ENCODE measurements around the gene GLI3.

GLI3 gene

GRCh38 chr7:42161719-42162118 lies 75.3 kb downstream of the GLI3 start:
- TF ChIP-seq CTCF (IDR thresholded peaks at IDR 0.05; ENCODE audit: low read depth, low read length) (no peak), EZH2phosphoT487 (IDR thresholded peaks at IDR 0.05; ENCODE audit: low read depth) (no peak)
- Histone ChIP-seq H3K27ac (ENCODE audit: low read length) (no peak overlapping the region), H4K20me1 (ENCODE audit: insufficient read depth, low read length) (no peaks in the 10 kb centered on the region), H3K36me3 (replicated peaks; ENCODE audit: low read depth, low read length) (no peaks in the 10 kb centered on the region), H3K27me3 (ENCODE audit: low read depth, low read length) (no peaks in the 10 kb centered on the region), H3K79me2 (ENCODE audit: low read length) (no peaks in the 10 kb centered on the region), H3K4me2 (ENCODE audit: low read length) (no peak overlapping the region), H3K4me3 (ENCODE audit: low read length) (no peak overlapping the region), H3K9ac (ENCODE audit: low read length) (no peak overlapping the region), H3K9me3 (ENCODE audit: insufficient read depth, low read length) (no peaks in the 10 kb centered on the region), H2AFZ (ENCODE audit: low read depth, low read length) (no peak overlapping the region), H3K4me1 (ENCODE audit: low read length) (no peaks in the 10 kb centered on the region)

GRCh38 chr7:42161110-42161509 lies 75.9 kb downstream of the GLI3 start:
- Histone ChIP-seq H3K4me1 (ENCODE audit: low read length) (no peaks in the 10 kb centered on the region), H3K27ac (ENCODE audit: low read length) (no peak overlapping the region), H3K27me3 (ENCODE audit: low read depth, low read length) (no peaks in the 10 kb centered on the region), H2AFZ (ENCODE audit: low read depth, low read length) (no peak overlapping the region), H3K9ac (ENCODE audit: low read length) (no peak overlapping the region), H3K9me3 (ENCODE audit: insufficient read depth, low read length) (no peaks in the 10 kb centered on the region), H3K4me3 (ENCODE audit: low read length) (no peak overlapping the region), H3K4me2 (ENCODE audit: low read length) (no peak overlapping the region), H3K36me3 (replicated peaks; ENCODE audit: low read depth, low read length) (no peaks in the 10 kb centered on the region), H3K79me2 (ENCODE audit: low read length) (no peaks in the 10 kb centered on the region), H4K20me1 (ENCODE audit: insufficient read depth, low read length) (no peaks in the 10 kb centered on the region)
- no peak for TF ChIP-seq EZH2phosphoT487 (IDR thresholded peaks at IDR 0.05; ENCODE audit: low read depth)
- TF ChIP-seq CTCF (IDR thresholded peaks at IDR 0.05; ENCODE audit: low read depth, low read length): no peak

- Histone ChIP-seq H3K79me2 (ENCODE audit: low read length) (no peaks in the 10 kb centered on the region), H3K4me3 (ENCODE audit: low read length) (no peak overlapping the region), H4K20me1 (ENCODE audit: insufficient read depth, low read length) (no peaks in the 10 kb centered on the region), H3K27ac (ENCODE audit: low read length) (no peak overlapping the region), H3K36me3 (replicated peaks; ENCODE audit: low read depth, low read length) (no peaks in the 10 kb centered on the region), H2AFZ (ENCODE audit: low read depth, low read length) (no peak overlapping the region), H3K9me3 (ENCODE audit: insufficient read depth, low read length) (no peaks in the 10 kb centered on the region), H3K9ac (ENCODE audit: low read length) (no peak overlapping the region), H3K4me1 (ENCODE audit: low read length) (no peaks in the 10 kb centered on the region), H3K4me2 (ENCODE audit: low read length) (no peak overlapping the region), H3K27me3 (ENCODE audit: low read depth, low read length) (no peaks in the 10 kb centered on the region)
- TF ChIP-seq CTCF (IDR thresholded peaks at IDR 0.05; ENCODE audit: low read depth, low read length) (no peak), EZH2phosphoT487 (IDR thresholded peaks at IDR 0.05; ENCODE audit: low read depth) (no peak)
These were observed 77.9 kb downstream of the GLI3 start for GRCh38 chr7:42159130-42159529.

GRCh38 chr7:42156967-42157721 lies 79.9 kb downstream of the GLI3 start:
- H3K9me3 ChIP-seq (ENCODE audit: insufficient read depth, low read length): no peaks in the 10 kb centered on the region
- H3K36me3 ChIP-seq (replicated peaks; ENCODE audit: low read depth, low read length): no peaks in the 10 kb centered on the region
- no peak overlapping the region for H3K4me3 ChIP-seq (ENCODE audit: low read length)
- no peaks in the 10 kb centered on the region for H4K20me1 ChIP-seq (ENCODE audit: insufficient read depth, low read length)
- no peak overlapping the region for H2AFZ ChIP-seq (ENCODE audit: low read depth, low read length)
- no peak overlapping the region for H3K4me2 ChIP-seq (ENCODE audit: low read length)
- H3K79me2 ChIP-seq (ENCODE audit: low read length): no peaks in the 10 kb centered on the region
- no peaks in the 10 kb centered on the region for H3K4me1 ChIP-seq (ENCODE audit: low read length)
- no peaks in the 10 kb centered on the region for H3K27me3 ChIP-seq (ENCODE audit: low read depth, low read length)
- no peak overlapping the region for H3K27ac ChIP-seq (ENCODE audit: low read length)
- TF ChIP-seq EZH2phosphoT487 (IDR thresholded peaks at IDR 0.05; ENCODE audit: low read depth) (no peak), CTCF (IDR thresholded peaks at IDR 0.05; ENCODE audit: low read depth, low read length) (no peak)
- H3K9ac ChIP-seq (ENCODE audit: low read length): no peak overlapping the region

All from OCI-LY3 (cell line).